H1 (cell line): ENCODE results near the gene MCRS1. TPM values are rescaled to one million over a fixed set of nuclear protein-coding genes. Genes with fewer than 3 reads are reported as not detected.

ENCODE experiments used
- BCL11A ChIP-seq, 2 experiments: IDR thresholded peaks; one replicate each; pipeline ENCODE4 v1.6.1; 2011; ENCODE audit warnings: low read depth in 2 of 2, low read length in 2 of 2, mild to moderate bottlenecking in 2 of 2
- CHD7 ChIP-seq: fragments of 300-600 bp; sonication (generic); IDR thresholded peaks from 2 replicates; pipeline ENCODE4 v1.7.1; 2012; ENCODE audit warnings: low read length, moderate library complexity, mild to moderate bottlenecking, inconsistent platforms; ENCODE audit not compliant: insufficient replicate concordance
- EP300 ChIP-seq, 2 experiments: IDR thresholded peaks; 1 replicate in 1 of 2; 2 replicates in 1 of 2; pipeline ENCODE4 v1.6.1; 2011 to 2012; ENCODE audit warnings: low read depth in 2 of 2, low read length in 2 of 2, mild to moderate bottlenecking in 2 of 2, borderline replicate concordance in 1 of 2, inconsistent platforms in 1 of 2, moderate library complexity in 1 of 2
- GTF2F1 ChIP-seq: IDR thresholded peaks from 2 replicates; pipeline ENCODE4 v1.6.1; 2012; ENCODE audit warnings: low read depth, low read length, improper control_type of control experiment, borderline replicate concordance
- NRF1 ChIP-seq: IDR thresholded peaks from 2 replicates; pipeline ENCODE4 v1.6.1; 2011; ENCODE audit warnings: mild to moderate bottlenecking, low read depth, low read length, improper control_type of control experiment
- PHF8 ChIP-seq: fragments of 200-600 bp; sonication (generic); conservative IDR thresholded peaks from 2 replicates; pipeline ENCODE4 v1.7.1; 2012; ENCODE audit warnings: low read depth, mild to moderate bottlenecking, inconsistent platforms, low read length, moderate library complexity
- TBP ChIP-seq: IDR thresholded peaks from 2 replicates; pipeline ENCODE4 v1.6.1; 2011; ENCODE audit warnings: low read depth, low read length, improper control_type of control experiment
- polyA plus RNA-seq, 7 experiments: library from polyadenylated mRNA; depleted of rRNA in 3 of 7; stranded (reverse) in 5 of 7; unstranded in 2 of 7; fragments of >200 nt in 5 of 7; fragments of 200-250 nt in 2 of 7; gene quantifications; 1 replicate in 5 of 7; 2 replicates in 1 of 7; 4 replicates in 1 of 7; pipeline versions ENCODE4 v1.2.1 to v1.2.3, GENCODE V29; 2011 to 2013; ENCODE audit warnings: missing spikeins in 2 of 7, mixed read lengths in 2 of 7
- total RNA-seq: library from RNA; stranded (reverse); fragmentation: NEBNext Ultra II Directional; extraction: Animal tissue kit (Norgen Biotek cat#: 25700); gene quantifications from 2 replicates; pipeline ENCODE4 v1.2.1, GENCODE V29; 2021
- TF ChIP-seq, protein P1 (sequence below): IDR thresholded peaks from 2 replicates; pipeline ENCODE4 v1.6.1; 2012; ENCODE audit warnings: inconsistent platforms

Gene MCRS1
- total and polyA plus RNA-seq, 2 of the 8 experiments (the other 6 are each of a cell fraction or from before 2014, with no cell fraction given) = 90.3 to 139 TPM

- TF ChIP-seq CHD7 = peak; percentile 93
- no peak for TF ChIP-seq BCL11A (IDR thresholded peaks at IDR 0.05; ENCODE audit: low read depth in 2 of 2, low read length in 2 of 2)
- no peak for TF ChIP-seq EP300 (IDR thresholded peaks at IDR 0.05; ENCODE audit: borderline replicate concordance in 1 of 2, low read depth in 2 of 2, low read length in 2 of 2)
- peak; percentile 48; the same call in 1 of the 2 replicates for TF ChIP-seq GTF2F1
- TF ChIP-seq, protein P1, sequence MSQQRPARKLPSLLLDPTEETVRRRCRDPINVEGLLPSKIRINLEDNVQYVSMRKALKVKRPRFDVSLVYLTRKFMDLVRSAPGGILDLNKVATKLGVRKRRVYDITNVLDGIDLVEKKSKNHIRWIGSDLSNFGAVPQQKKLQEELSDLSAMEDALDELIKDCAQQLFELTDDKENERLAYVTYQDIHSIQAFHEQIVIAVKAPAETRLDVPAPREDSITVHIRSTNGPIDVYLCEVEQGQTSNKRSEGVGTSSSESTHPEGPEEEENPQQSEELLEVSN = no peak; the same call in 1 of the 2 replicates
- peak; percentile 99 for TF ChIP-seq NRF1
- TF ChIP-seq TBP = peak; percentile 64; the same call in 1 of the 2 replicates
- TF ChIP-seq PHF8 = peak; percentile 100
Measured at GRCh38 chr12:49567611-49568441, at the start of gene MCRS1 (continued).
